IPS-20b (cell line): Measurements from ENCODE around the gene TSPAN3.

Experiments used
- H3K27ac ChIP-seq: one replicate; pipeline ENCODE4 v1.5.1; 2013; ENCODE audit warnings: low read length
- H3K27me3 ChIP-seq: 2 replicates; pipeline ENCODE4 v1.6.1; 2013; ENCODE audit warnings: mild to moderate bottlenecking, low read length, inconsistent platforms; ENCODE audit not compliant: insufficient read depth
- H3K36me3 ChIP-seq: 2 replicates; pipeline ENCODE4 v1.6.1; 2013; ENCODE audit warnings: low read depth, mild to moderate bottlenecking, inconsistent platforms, low read length, moderate library complexity; ENCODE audit not compliant: insufficient read depth
- H3K4me1 ChIP-seq: 2 replicates; pipeline ENCODE4 v1.6.1; 2013; ENCODE audit warnings: mild to moderate bottlenecking, control low read depth, inconsistent platforms, low read length, moderate library complexity; ENCODE audit not compliant: insufficient read depth
- H3K4me3 ChIP-seq: 2 replicates; pipeline ENCODE4 v1.5.1; 2013; ENCODE audit warnings: mild to moderate bottlenecking, low read length, inconsistent platforms
- H3K9ac ChIP-seq: 2 replicates; pipeline ENCODE4 v1.6.1; 2013; ENCODE audit warnings: low read depth, mild to moderate bottlenecking, inconsistent platforms, low read length, moderate library complexity
- H3K9me3 ChIP-seq: 2 replicates; pipeline ENCODE4 v1.6.1; 2013; ENCODE audit warnings: mild to moderate bottlenecking, low read depth, low read length, inconsistent platforms; ENCODE audit not compliant: insufficient read depth

The TSPAN3 gene

DNA sequence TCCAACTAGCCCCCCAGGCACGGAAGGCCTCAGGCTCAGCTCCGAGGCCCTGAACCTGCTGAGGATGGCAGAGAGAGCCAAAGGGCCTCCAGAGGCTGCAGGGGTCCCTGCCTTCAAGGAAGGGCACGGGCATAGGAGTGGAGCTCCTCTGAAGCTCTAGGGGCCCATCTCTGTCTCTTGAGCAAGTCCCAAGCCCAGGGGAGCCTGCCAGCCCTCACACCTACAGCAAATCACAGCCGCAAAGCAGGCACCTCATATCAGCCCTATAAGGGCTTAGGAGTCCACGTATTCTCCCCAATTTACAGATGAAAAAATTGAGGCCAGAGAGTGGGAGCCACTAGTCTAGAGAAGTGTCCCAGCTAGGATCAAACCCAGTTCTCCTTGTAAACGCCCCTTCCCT is 61.7 kb downstream of the TSPAN3 start:
- no peak overlapping the region for H3K9ac ChIP-seq
- no peaks in the 10 kb centered on the region for H3K4me1 ChIP-seq
- H3K27ac ChIP-seq = no peak overlapping the region
- H3K36me3 ChIP-seq = no peaks in the 10 kb centered on the region
- H3K4me3 ChIP-seq = no peak overlapping the region
- no peaks in the 10 kb centered on the region for H3K9me3 ChIP-seq
- no peaks in the 10 kb centered on the region for H3K27me3 ChIP-seq

DNA sequence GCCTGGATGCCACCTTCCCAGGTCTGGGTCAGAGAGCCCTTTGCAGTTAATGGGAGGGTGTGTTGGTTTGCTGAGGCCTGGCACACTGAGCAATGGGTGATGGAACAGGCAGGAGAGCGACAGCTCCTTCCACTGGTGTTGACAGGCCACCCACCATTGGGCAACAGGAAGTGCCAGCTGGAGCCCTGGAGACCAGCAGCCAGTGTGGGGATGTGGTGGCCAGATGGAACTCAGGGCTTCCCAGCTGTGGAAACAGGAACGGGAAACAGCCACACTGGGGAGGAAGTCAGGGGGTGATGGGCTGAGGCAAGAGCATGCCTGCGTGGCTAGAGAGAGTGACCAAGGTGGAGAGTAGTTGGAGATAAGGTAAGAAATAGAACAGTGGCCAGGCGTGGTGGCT is 66.7 kb downstream of the TSPAN3 start:
- Histone ChIP-seq H3K4me3 (no peak overlapping the region), H3K4me1 (no peaks in the 10 kb centered on the region), H3K36me3 (no peaks in the 10 kb centered on the region), H3K9ac (no peak overlapping the region), H3K27ac (no peak overlapping the region), H3K9me3 (no peaks in the 10 kb centered on the region), H3K27me3 (no peaks in the 10 kb centered on the region)

DNA sequence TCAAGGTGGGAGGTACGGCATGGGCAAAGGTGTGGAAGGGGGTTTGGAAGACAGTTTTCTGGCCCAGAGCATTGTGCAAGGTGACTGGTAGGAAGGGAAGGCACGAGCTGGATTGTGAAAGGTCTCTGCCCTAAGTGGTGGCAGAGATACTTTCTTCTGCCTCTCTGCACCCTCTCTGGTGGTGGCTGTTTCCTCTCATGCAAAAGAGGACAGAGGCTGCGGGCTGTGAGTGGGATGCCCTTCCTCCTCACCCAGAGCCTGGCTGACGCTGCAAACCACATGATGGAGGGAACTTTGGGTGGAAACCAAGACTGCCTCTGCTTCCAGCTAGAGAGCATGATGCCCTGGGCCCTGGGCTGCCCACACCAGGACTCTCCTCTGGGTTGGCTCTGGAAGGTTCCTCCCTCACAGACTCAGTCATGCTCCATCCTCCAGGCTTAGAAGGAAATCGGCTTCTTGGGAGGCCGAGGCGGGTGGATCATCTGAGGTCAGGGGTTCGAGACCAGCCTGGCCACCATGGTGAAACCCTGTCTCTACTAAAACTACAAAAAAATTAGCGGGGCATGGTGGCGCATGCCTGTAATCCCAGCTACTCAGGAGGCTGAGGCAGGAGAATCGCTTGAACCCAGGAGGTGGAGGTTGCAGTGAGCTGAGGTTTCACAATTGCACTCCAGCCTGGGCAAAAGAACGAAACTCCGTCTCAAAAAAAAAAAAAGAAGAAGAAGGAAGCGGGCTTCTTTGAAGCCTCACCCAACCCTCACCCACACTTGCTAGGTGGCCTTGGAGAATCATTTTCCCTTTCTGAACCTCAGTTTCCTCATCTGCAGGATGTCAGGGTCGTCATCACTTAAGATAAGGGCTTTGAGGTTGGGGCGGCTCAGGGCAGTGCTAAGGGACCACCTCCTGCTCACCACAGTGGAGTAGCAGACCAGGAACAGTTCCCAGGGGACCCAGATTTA is 67.7 kb downstream of the TSPAN3 start:
- Histone ChIP-seq H3K36me3 (no peaks in the 10 kb centered on the region), H3K27ac (no peak overlapping the region), H3K9me3 (no peaks in the 10 kb centered on the region), H3K4me1 (no peaks in the 10 kb centered on the region), H3K4me3 (no peak overlapping the region), H3K9ac (no peak overlapping the region), H3K27me3 (no peaks in the 10 kb centered on the region)

DNA sequence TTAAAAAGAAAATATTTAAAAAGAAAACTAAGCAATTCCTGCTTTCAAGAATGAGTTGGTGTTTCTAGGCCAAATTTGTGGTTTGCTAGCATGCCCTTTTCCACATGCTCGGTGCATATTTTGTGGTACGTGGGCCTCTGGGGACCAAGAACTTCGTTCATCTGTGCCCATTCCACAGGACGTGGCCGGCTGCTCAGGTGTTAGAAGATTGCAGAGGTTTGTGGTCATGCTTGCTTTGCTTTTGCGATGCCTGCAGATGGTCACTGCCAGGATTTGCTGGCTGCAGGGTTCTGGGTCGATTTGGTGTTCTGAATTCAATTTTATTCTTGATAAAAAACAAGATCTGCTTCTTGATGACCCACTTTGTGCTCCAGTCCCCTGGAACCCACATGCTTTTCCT is 68.5 kb downstream of the TSPAN3 start:
- H3K4me1 ChIP-seq = no peaks in the 10 kb centered on the region
- H3K36me3 ChIP-seq = no peaks in the 10 kb centered on the region
- H3K9me3 ChIP-seq = no peaks in the 10 kb centered on the region
- no peak overlapping the region for H3K9ac ChIP-seq
- no peaks in the 10 kb centered on the region for H3K27me3 ChIP-seq
- H3K4me3 ChIP-seq = no peak overlapping the region
- no peak overlapping the region for H3K27ac ChIP-seq

DNA sequence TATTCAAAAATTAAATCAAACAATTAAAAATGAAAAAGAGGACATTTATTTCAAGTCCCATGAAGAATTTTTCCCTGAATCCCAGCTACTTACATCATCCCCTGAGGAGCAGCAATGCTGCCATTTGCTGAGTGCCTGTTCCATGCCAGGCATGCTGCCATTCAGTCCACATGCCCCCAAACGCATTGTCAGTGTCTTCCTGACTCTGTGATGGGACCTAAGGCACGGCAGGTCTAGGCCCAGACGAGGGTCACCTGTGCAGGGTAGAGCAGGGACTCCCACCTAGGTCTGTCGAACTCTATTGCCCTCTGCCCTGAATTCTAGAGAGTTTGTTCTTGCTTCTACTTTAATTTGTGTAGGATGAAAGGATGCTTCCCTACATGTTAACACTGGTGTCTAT is 68.9 kb downstream of the TSPAN3 start:
- Histone ChIP-seq H3K27ac (no peak overlapping the region), H3K27me3 (no peaks in the 10 kb centered on the region), H3K4me3 (no peak overlapping the region), H3K9ac (no peak overlapping the region), H3K9me3 (no peaks in the 10 kb centered on the region), H3K4me1 (no peaks in the 10 kb centered on the region), H3K36me3 (no peaks in the 10 kb centered on the region)

DNA sequence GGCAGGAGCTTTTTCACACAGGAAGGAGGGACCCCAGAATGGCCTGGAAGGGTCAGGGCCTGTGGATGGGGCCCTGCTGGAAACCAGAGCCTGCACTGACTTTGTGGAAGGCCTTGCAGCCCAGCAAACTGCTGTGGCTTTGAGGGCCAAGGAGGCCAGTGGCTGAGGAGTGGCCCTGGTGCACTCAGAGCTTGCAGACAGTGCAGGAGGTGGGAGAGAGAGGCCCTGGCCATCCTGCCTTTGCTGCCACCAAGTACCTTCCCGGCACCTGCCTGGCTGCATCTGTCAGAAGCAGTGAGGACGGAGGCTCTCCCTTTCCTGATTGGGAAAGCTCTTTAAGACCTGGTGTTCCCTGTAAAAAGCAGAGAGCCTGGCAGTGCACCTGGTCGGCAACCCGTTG is 69.6 kb downstream of the TSPAN3 start:
- Histone ChIP-seq H3K27me3 (no peaks in the 10 kb centered on the region), H3K4me3 (no peak overlapping the region), H3K4me1 (no peaks in the 10 kb centered on the region), H3K9ac (no peak overlapping the region), H3K36me3 (no peaks in the 10 kb centered on the region), H3K9me3 (no peaks in the 10 kb centered on the region), H3K27ac (no peak overlapping the region)

DNA sequence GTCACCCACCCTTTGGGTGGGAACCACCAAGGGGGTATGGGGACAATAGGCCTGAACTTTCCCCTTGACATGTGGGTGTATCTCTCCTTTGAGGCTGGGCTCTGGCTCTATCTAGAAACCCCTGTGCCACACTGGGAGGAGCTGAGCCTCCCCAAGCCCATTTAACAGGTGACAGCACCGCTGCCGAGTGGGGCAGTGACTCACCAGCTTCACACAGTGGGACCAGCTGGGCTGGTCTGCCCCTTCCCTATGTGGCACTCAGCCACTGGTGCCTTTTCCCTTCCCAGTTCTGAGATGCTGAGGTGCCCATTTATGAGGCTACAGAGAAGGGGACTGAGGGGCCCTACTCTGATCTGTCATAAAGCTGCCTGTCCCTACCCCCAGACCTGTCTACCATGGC is 70.9 kb downstream of the TSPAN3 start:
- H3K27ac ChIP-seq = no peak overlapping the region
- no peaks in the 10 kb centered on the region for H3K36me3 ChIP-seq
- no peaks in the 10 kb centered on the region for H3K27me3 ChIP-seq
- no peaks in the 10 kb centered on the region for H3K4me1 ChIP-seq
- no peak overlapping the region for H3K4me3 ChIP-seq
- H3K9me3 ChIP-seq = no peaks in the 10 kb centered on the region
- no peak overlapping the region for H3K9ac ChIP-seq

DNA sequence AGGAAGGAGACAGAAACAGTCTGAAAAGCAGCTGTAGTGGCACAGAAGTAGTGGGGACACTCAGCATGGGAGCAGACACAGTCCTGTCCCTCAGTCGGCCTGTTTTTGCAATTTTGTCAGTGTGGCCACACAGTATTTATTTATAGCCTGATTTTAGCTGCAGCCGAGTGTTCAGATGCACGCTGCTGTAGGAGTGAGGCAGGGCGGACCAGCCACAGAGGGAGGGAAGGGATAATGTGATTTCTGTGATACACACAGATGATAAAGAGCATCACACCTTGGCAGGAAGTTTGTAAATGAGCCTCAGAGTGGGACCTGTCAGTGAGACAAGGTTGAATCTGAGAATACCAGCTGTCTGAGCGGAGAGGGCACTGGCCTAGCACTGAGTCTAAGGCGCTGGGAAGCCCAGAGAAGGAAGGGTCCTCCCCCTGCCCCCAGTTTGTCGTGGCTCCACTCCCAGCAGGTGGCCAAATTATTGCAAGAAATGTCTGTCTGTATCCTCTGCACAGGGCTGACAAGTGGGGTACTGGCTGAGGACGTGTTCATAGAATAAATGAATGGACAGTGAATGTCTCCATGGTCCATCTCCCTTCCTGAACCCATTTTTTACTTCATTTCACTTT is 72.1 kb downstream of the TSPAN3 start:
- no peaks in the 10 kb centered on the region for H3K4me1 ChIP-seq
- no peak overlapping the region for H3K9ac ChIP-seq
- no peaks in the 10 kb centered on the region for H3K36me3 ChIP-seq
- H3K4me3 ChIP-seq = no peak overlapping the region
- H3K27ac ChIP-seq = no peak overlapping the region
- no peaks in the 10 kb centered on the region for H3K9me3 ChIP-seq
- H3K27me3 ChIP-seq = no peaks in the 10 kb centered on the region

DNA sequence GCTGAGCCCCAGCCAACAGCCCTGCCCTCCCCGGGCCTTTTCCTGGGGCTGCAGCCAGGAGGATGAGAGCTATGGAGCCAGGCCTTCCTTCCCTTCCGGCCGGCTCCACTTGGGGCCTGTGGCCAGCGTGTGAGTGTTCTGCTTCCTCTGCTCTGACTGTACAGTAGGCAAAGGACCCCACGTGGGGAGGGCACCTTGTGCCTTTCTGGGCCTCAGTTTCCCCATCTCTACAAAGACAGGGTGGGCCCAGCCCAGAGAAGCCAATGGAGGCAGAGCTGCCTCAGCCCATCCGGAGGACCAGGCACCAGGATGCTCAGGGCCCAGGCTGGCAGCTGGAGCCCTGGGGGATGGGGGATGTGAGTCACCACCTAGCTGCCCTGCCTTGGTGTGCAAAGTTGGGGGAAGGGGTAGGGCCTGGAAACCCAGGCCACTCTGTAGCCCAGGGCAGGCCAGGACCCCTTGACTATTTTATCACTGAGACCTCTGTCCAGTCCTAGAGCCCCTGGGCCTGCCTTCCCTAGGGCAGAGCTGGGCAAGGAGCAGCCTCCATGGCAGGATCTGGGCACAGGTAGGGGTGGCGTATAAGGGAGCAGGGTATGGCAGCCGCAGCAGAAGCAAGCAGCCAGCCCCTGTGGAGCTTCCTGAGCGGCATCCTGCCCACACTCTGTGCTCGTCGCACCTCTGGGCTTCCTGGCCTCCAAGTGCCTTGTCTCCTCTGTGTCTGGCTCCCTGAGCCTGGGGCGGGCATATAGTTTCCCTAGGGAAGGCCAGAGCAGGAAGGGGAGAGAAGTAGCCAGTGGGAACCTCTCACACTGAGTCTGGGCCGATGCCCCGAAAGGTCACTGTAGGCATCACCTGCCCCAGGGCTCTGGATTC is 74.1 kb downstream of the TSPAN3 start:
- Histone ChIP-seq H3K4me1 (no peaks in the 10 kb centered on the region), H3K9me3 (no peaks in the 10 kb centered on the region), H3K27ac (no peak overlapping the region), H3K27me3 (no peaks in the 10 kb centered on the region), H3K36me3 (no peaks in the 10 kb centered on the region), H3K4me3 (no peak overlapping the region), H3K9ac (no peak overlapping the region)

DNA sequence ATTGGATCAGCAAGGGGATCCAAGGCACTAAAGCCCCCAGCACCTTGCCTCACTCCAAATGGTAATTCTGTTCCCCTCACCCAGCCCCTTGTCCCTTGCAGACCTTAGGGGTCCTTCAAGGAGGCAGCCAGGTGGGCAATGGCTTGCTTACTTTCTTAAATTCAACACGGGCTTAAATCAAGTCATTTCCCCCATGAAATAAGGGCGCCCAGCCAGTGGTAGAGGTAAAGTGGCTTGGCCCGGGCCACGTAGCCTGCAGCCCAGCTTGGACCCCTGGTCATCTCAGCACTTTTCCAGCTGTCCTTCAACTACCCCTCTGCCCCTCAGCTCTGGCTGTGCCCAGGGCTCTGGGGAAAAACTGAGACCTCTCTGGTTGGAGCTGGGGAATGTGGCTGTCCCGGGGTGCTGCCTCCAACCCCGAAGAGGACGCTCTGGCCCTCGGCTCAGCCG is 74.8 kb downstream of the TSPAN3 start:
- Histone ChIP-seq H3K9me3 (no peaks in the 10 kb centered on the region), H3K9ac (no peak overlapping the region), H3K27me3 (no peaks in the 10 kb centered on the region), H3K4me1 (no peaks in the 10 kb centered on the region), H3K36me3 (no peaks in the 10 kb centered on the region), H3K27ac (no peak overlapping the region), H3K4me3 (no peak overlapping the region)

DNA sequence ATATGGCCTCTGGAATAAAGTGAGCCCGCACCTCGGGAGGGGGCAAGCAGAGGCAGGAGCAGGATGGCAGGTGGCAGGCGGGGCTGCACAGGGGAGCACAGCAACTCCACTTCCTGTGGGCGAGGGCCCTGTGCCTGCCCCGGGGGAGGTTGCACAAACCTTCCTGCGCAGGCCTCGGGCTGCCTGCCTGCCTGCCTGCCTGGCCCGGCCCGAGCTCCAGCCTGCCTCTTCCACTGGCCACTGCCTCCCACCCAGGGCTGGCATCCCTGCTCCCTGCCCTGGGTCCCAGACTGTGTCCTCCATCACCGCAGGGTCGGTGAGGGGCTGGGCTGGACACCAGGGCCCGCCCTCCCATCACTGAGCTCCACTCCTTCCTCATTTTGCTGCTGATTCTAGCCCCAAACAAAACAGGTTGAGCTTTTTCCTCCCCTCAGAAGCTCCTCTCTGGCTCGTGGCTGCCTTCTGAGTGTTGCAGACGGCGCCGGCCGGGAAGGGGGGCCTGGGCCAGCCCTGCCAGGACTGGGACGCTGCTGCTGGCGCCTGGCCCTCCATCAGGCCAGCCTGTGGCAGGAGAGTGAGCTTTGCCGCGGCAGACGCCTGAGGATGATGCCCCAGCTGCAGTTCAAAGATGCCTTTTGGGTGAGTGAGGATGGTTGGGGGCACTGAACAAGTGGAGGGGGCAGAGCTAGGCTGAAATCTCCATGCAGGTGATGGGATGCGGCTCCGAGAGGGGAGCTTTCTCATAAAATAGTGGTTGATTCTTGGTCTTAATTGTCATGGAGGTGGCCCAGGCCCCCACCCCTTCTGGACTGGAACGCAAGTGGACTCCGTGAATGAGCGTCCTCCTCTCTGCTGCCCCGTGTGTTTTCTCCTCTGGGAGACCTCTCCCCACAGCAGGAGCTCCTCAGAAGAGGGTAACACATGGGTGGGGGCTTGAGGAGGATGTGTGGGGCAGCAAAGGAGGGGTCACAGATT is 75.7 kb downstream of the TSPAN3 start, which contains the start of gene PSTPIP1:
TSS of gene PSTPIP1 (plus strand) at position 156 of the 975 bp plus-strand sequence. CDS start at position 604, 448 bp downstream.
- H3K36me3 ChIP-seq = no peaks in the 10 kb centered on the region
- no peaks in the 10 kb centered on the region for H3K4me1 ChIP-seq
- no peak within 1 kb of the TSS for H3K4me3 ChIP-seq
- H3K27ac ChIP-seq = no peak within 1 kb of the TSS
- H3K27me3 ChIP-seq = no peaks in the 10 kb centered on the region
- no peak within 1 kb of the TSS for H3K9ac ChIP-seq
- no peaks in the 10 kb centered on the region for H3K9me3 ChIP-seq
